Measurements from ENCODE around the gene ZFP36L2.

GRCh38 chr2:43202289-43202688 is 24.1 kb downstream of the ZFP36L2 start:
- TF ChIP-seq CTCF (IDR thresholded peaks at IDR 0.05) (no peak), POLR2A (IDR thresholded peaks at IDR 0.05; ENCODE audit: low read depth) (no peak)
